GM23338 (cell line): ENCODE measurements around the gene ZFHX3. TPM values are rescaled to one million over a fixed set of nuclear protein-coding genes. Genes with fewer than 3 reads are reported as not detected.

ENCODE experiments used
- ATAC-seq: fragments of 200-7000 bp; cut with Tn5 transposase; 3 replicates; pipeline ENCODE4 v1.9.1; 2020
- DNase-seq: peaks from one replicate; pipeline ENCODE4 v3.0.0-alpha.2; 2015; ENCODE audit warnings: low spot score
- H2AFZ ChIP-seq: fragments of 200-600 bp; sonication (generic); 2 replicates; pipeline ENCODE4 v1.8.0; 2016; ENCODE audit warnings: antibody characterized with exemption, mild to moderate bottlenecking, moderate library complexity
- H3F3A ChIP-seq: fragments of 200-600 bp; sonication (generic); replicated peaks from 2 replicates; pipeline ENCODE4 v1.8.0; 2017; ENCODE audit warnings: antibody characterized with exemption, mixed run types, low read depth
- H3K27ac ChIP-seq: fragments of 200-600 bp; sonication (generic); 2 replicates; pipeline ENCODE4 v1.6.1; 2016; ENCODE audit warnings: low read depth
- H3K27me3 ChIP-seq: fragments of 200-600 bp; sonication (generic); 2 replicates; pipeline ENCODE4 v1.8.0; 2016; ENCODE audit warnings: mild to moderate bottlenecking, mixed run types, moderate library complexity; ENCODE audit not compliant: insufficient read depth
- H3K36me3 ChIP-seq: fragments of 200-600 bp; sonication (generic); 2 replicates; pipeline ENCODE4 v1.8.0; 2016; ENCODE audit warnings: mild to moderate bottlenecking; ENCODE audit not compliant: insufficient read depth
- H3K4me1 ChIP-seq: fragments of 200-600 bp; sonication (generic); 2 replicates; pipeline ENCODE4 v1.8.0; 2016; ENCODE audit warnings: mild to moderate bottlenecking, moderate library complexity; ENCODE audit not compliant: insufficient read depth
- H3K4me2 ChIP-seq: fragments of 200-600 bp; sonication (generic); 2 replicates; pipeline ENCODE4 v1.7.1; 2017; ENCODE audit warnings: mixed run types
- H3K4me3 ChIP-seq: fragments of 200-600 bp; sonication (generic); 2 replicates; pipeline ENCODE4 v1.6.1; 2016; ENCODE audit warnings: mixed run types
- H3K79me2 ChIP-seq: fragments of 200-600 bp; sonication (generic); replicated peaks from 2 replicates; pipeline ENCODE4 v1.8.0; 2017; ENCODE audit warnings: mild to moderate bottlenecking; ENCODE audit not compliant: insufficient read depth
- H3K9me2 ChIP-seq: fragments of 200-600 bp; sonication (generic); 2 replicates; pipeline ENCODE4 v1.8.0; 2017; ENCODE audit not compliant: insufficient read depth
- H4K20me1 ChIP-seq: fragments of 200-600 bp; sonication (generic); replicated peaks from 2 replicates; pipeline ENCODE4 v1.8.0; 2017; ENCODE audit warnings: mild to moderate bottlenecking; ENCODE audit not compliant: insufficient read depth
- H3K27ac Mint-ChIP-seq: 2 replicates; pipeline ENCODE4 v1.8.0; 2020; ENCODE audit warnings: inconsistent platforms, mild to moderate bottlenecking, moderate library complexity, mixed read lengths
- H3K27me3 Mint-ChIP-seq: 3 replicates; pipeline ENCODE4 v1.8.0; 2022; ENCODE audit warnings: low read depth, mild to moderate bottlenecking, moderate library complexity, mixed read lengths, inconsistent platforms; ENCODE audit not compliant: insufficient read depth, poor library complexity
- H3K36me3 Mint-ChIP-seq: 3 replicates; pipeline ENCODE4 v1.8.0; 2021; ENCODE audit warnings: low read depth, mild to moderate bottlenecking, inconsistent platforms, moderate library complexity, mixed read lengths
- H3K4me1 Mint-ChIP-seq: 3 replicates; pipeline ENCODE4 v1.8.0; 2020; ENCODE audit warnings: mild to moderate bottlenecking, inconsistent platforms, mixed read lengths
- H3K4me3 Mint-ChIP-seq: 3 replicates; pipeline ENCODE4 v1.8.0; 2021; ENCODE audit warnings: moderate library complexity, mild to moderate bottlenecking, inconsistent platforms, mixed read lengths
- H3K9me3 Mint-ChIP-seq: 3 replicates; pipeline ENCODE4 v1.8.0; 2020; ENCODE audit warnings: moderate library complexity, mild to moderate bottlenecking, inconsistent platforms, mixed read lengths
- CTCF ChIP-seq, 2 experiments: fragments of 200-600 bp in 1 of 2; sonication (generic) in 1 of 2; conservative IDR thresholded peaks; 2 replicates each; pipeline versions ENCODE4 v1.5.1 to v1.6.1; 2016 to 2017; ENCODE audit warnings: antibody characterized with exemption in 2 of 2, low read depth in 2 of 2, mild to moderate bottlenecking in 2 of 2, moderate library complexity in 1 of 2
- ZNF462 ChIP-seq: fragments of 250-450 bp; sonication (Bioruptor Pico); IDR thresholded peaks from 2 replicates; pipeline ENCODE4 v1.5.0; 2020; ENCODE audit warnings: mild to moderate bottlenecking, moderate library complexity
- polyA plus RNA-seq: library from polyadenylated mRNA; unstranded; fragments of >200 nt; fragmentation: Nextera tagmentation; extraction: Ambion mirVana; gene quantifications from 2 replicates; pipeline ENCODE4 v1.2.1, GENCODE V29; 2016
- total RNA-seq: library from RNA; depleted of rRNA; stranded (reverse); fragments of >200 nt; shearing (Covaris generic); gene quantifications from 2 replicates; pipeline ENCODE4 v1.2.3, GENCODE V29; 2014
- TF ChIP-seq, protein P1 (sequence below): IDR thresholded peaks from 2 replicates; pipeline ENCODE4 v1.6.1; 2016; ENCODE audit warnings: antibody characterized with exemption

ZFHX3 gene
- total and polyA plus RNA-seq, 2 experiments from 2014 or later: 1.0 to 1.5 TPM

DNA sequence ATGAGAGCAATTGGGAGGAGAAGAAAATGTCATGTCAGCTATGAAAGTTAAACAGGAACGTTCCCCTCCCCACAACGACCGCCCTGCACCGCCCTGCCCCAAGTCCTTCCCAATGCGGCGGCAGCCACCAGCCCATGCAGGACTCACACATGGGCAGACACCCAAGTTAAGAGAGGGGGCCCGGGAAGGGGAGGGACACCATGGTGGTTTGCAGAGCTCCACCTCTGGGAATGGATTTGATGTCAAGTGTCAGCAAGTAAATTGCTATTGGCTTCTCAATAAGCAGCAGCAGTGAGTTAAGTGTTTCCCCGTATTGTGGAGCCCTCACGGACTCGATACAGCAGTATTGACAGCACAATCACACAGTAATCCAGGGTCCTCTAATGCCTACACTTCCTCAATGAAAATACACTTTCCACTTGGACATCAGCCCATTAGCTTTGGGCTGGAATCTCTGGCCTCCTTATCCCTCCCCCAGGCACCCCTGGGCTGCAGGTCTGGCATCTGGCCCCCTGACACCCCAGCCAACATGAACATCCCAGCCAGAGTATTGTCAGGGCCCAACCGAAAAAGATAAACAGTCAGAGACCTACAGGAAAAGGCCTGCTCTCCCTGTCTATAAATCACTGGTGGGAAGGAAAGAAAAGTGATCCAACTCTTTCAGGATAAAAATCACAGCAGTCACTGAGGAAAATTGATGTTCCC lies 22.6 kb downstream of the ZFHX3 start:
- 0 out of 2 replicates have a peak, but pooled peaks cover 6% of the 10 kb centered on the region for H3K4me1 ChIP-seq
- H3K27ac Mint-ChIP-seq: no peak overlapping the region
- ATAC-seq: no peak
- no peaks in the 10 kb centered on the region for H3K9me3 Mint-ChIP-seq
- no peak overlapping the region for H3K4me3 ChIP-seq
- no peaks in the 10 kb centered on the region for H3F3A ChIP-seq
- no peaks in the 10 kb centered on the region for H3K79me2 ChIP-seq
- no peak overlapping the region for H3K4me3 Mint-ChIP-seq
- no peaks in the 10 kb centered on the region for H3K36me3 ChIP-seq
- H3K27me3 ChIP-seq: peaks cover 70% of the 10 kb centered on the region
- peaks cover 10% of the 10 kb centered on the region for H4K20me1 ChIP-seq
- no peak overlapping the region for H2AFZ ChIP-seq
- H3K27ac ChIP-seq: no peak overlapping the region
- H3K4me2 ChIP-seq: no peak overlapping the region
- TF ChIP-seq ZNF462 (CRISPR knock-in tag) (no peak), CTCF (conservative IDR thresholded peaks at IDR 0.05; ENCODE audit: low read depth in 2 of 2) (no peak)
- TF ChIP-seq, protein P1, sequence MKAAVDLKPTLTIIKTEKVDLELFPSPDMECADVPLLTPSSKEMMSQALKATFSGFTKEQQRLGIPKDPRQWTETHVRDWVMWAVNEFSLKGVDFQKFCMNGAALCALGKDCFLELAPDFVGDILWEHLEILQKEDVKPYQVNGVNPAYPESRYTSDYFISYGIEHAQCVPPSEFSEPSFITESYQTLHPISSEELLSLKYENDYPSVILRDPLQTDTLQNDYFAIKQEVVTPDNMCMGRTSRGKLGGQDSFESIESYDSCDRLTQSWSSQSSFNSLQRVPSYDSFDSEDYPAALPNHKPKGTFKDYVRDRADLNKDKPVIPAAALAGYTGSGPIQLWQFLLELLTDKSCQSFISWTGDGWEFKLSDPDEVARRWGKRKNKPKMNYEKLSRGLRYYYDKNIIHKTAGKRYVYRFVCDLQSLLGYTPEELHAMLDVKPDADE: no peak
- peaks cover 8% of the 10 kb centered on the region; the same call in 1 of the 3 replicates for H3K4me1 Mint-ChIP-seq
- H3K9me2 ChIP-seq: 0 out of 2 replicates have a peak, but pooled peaks cover 3% of the 10 kb centered on the region
- H3K27me3 Mint-ChIP-seq: peaks cover 74% of the 10 kb centered on the region
- no peak for DNase-seq
- no peaks in the 10 kb centered on the region for H3K36me3 Mint-ChIP-seq
